GM15510 (cell line): Measurements from ENCODE around the gene ASMTL.

Experiments used
- POLR2A ChIP-seq: IDR thresholded peaks from 3 replicates; pipeline ENCODE4 v1.6.1; 2011; ENCODE audit warnings: borderline replicate concordance; ENCODE audit not compliant: insufficient read length; ENCODE audit errors: extremely low read depth

ASMTL gene

DNA sequence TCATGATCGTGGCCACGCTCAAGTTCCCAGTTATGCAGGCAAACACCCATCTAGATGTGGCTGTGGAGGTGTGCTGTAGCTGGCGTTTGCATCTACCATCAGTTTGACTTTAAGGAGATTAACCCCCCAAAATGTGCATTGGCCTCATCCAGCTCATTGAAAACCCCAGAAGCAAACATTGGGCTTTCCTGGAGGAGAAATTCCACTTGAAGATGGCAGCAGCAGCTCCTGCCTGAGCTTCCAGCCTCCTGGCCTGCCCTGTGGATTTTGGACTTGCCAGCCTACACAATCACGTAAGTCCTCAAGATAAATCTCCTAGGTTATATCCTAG lies 30.6 kb downstream of the ASMTL start:
- TF ChIP-seq POLR2A: no peak

DNA sequence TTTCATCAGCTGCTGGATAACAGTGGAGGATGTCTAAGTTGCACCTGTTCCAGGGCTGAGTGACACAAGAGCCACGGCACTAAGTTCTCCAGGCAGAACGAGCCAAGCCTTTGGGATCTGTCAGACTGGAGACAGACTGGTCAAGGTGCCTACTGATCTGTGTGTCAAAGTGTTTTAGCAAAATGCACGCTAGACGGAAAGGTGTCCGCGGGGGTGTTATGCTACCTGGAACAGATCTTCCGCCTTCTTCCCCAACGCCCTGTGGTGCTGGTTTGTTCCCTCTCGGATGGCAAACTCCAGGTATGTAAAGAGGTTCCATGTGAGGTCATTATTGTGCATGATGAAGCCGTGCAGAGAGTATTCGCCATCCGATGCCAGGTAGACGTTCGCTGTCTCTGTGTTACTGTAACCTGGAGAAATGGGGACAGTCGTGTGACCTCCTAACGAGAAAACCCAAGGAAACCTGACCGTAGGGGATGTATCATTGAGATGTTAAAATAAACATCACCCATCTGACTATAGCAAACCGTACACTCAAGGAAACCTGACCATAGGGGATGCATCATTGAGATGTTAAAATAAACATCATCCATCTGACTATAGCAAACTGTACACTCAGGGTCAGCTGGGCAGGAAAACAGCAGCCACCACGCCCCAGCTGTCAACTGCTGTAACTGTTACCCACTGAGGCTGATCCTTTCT lies 31.1 kb downstream of the ASMTL start:
- no peak for TF ChIP-seq POLR2A

DNA sequence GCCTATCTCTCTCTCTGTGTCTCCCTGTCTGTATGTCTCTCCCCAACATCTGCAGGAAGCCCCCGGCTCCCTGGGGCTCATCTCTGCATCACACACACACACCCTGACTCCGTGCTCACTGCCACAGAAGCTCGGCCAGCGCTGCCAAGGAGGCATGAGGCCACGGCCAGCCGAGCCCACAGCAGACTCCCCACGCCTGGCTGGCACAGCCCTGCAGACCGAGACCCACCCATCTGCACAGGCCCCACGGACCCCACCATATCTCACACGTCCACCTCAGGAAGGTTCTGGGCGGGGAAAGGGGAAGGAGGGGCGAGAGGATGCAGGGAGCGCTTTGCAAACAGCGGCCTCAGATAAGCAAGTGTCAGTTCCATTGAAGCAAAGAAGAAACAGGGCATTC lies 32.3 kb downstream of the ASMTL start:
- no peak for TF ChIP-seq POLR2A

DNA sequence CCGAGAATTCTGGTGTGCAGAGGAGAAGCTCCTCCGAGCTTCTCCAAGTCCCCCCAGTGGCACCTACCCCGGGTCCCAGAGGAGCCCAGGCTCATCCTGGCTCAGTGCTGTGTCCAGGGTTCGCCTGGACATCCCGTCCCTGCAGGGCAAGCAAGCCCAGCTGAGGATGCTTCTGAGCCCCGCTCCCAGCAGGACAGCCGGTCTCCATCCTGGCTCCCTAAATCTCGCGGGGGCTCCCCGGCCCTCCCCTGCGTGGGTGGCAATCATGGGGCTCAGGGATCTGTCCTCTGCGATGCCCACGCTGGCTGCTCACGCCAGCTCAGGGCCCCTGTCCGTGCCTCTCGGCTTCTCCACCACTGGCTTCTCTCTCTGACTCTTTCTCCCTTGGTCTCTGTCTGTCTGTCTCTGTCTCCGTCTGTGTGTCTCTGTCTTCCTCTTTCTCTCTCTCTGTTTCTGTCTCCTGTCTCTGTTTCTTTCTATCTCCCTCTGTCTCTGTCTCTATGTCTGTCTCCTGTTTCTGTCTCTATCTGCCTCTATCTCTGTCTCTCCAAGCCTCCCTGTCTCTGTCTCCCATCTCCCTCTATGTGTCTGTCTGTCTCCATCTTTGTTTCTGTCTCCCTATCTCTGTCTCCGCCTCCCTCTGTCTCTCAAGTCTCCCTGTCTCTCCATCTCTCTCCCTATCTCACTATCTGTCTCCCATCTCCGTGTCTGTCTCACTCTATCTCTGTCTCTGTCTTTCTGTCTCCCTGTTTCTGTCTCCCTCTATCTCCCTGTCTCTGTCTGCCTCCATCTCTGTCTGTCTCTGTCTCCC lies 33.0 kb downstream of the ASMTL start:
- no peak for TF ChIP-seq POLR2A

- no peak for TF ChIP-seq POLR2A
Observed at GRCh38 chrX:1418901-1419544, 33.7 kb downstream of the ASMTL start.

DNA sequence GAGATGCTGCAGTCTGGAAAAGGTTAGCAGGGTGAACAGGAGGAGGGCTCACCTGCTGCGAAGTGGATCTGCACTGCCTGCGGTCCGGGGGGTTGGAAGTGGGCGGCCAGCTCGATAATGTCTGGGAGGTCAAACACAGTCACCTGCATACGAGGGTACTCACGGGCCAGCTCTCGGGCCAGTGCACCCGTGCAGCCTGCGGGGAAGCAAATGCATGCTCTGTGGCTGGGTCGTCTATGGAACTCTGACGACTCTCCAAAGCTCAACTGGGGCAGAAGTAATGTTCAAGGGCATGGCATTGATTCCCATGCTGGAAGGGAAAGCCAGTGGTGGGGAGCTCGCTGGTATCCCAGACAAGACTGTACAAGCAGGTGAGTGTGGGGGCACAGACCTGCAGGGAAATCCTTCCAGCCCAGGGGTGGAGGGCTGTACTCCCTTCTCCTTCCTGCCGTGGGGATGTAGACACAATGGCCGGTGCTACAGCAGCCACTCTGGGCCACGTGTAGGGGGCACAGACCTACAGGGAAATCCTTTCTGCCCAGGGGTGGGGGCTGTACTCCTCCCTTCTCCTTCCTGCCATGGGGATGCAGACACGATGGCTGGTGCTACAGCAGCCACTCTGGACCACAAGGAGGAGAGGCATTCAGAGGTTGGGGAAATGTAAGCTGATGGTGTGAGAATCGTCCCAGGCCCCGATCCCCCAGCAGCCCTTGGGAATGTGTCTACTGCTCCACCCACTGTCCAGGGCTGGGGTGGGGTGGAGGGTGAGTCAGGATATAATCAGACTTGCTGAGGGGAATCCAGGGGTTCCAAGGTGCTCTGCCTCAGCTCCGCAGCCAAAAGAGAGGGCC lies 34.6 kb downstream of the ASMTL start:
- peak; percentile 21 for TF ChIP-seq POLR2A

- TF ChIP-seq POLR2A: no peak
Observed at GRCh38 chrX:1416965-1417760, 35.5 kb downstream of the ASMTL start.

DNA sequence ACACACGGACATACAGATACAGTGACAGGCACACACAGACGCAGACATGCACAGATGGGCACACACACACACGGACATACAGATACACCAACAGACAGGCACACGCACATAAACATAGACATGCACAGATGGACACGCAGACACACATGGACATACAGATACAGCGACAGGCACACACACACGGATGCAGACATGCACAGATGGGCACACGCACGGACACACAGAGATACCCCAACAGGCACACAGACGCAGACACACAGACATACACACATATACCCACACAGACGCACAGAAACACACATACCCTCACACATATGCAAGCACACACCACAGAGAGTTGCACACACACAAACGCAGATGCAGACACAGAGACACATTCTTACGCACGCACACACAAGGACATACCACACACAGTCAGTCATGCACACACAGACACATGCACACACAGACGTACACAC lies 36.4 kb downstream of the ASMTL start:
- no peak for TF ChIP-seq POLR2A

- TF ChIP-seq POLR2A: no peak
Observed at GRCh38 chrX:1412551-1413161, 40.1 kb downstream of the ASMTL start.

GRCh38 chrX:1411326-1411725 lies 41.4 kb downstream of the ASMTL start:
- no peak for TF ChIP-seq POLR2A

- no peak for TF ChIP-seq POLR2A
Observed at GRCh38 chrX:1407035-1407434, 45.7 kb downstream of the ASMTL start.

GRCh38 chrX:1403228-1403627 lies 49.5 kb downstream of the ASMTL start:
- TF ChIP-seq POLR2A: no peak

GRCh38 chrX:1401611-1402430 lies 50.9 kb downstream of the ASMTL start:
- TF ChIP-seq POLR2A: peak; percentile 18

GRCh38 chrX:1400742-1401471 lies 51.8 kb downstream of the ASMTL start:
- no peak for TF ChIP-seq POLR2A
